ENCODE data around the gene AGAP2. TPM values are rescaled to one million over a fixed set of nuclear protein-coding genes. Genes with fewer than 3 reads are reported as not detected.
"Not testable (repeated sequence)": the region's sequence is repeated elsewhere in the genome, so short reads cannot be mapped to it uniquely, and the experiment has no call there.

The AGAP2 gene
- total and polyA plus RNA-seq, 8 donors, result 0.31 to 5.8 (median 0.54) TPM

DNA sequence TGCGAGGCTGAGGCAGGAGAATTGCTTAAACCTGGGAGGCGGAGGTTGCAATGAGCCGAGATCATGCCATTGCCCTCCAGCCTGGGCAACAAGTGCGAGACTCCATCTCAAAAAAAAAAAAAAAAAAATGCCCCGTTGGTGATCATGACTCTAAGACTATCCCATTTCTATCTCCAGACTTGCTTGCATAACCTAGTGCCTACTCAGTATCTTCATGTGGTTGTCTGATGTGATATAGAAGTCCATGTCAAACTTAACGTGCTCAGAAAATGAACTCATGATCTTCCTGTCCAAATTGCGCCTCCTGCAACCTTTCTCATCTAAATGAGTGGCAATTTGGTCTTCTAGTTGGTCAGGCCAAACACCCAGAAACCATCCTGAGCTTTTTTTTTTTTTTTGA, 39.4 kb upstream of the AGAP2 start:
- TF ChIP-seq, protein P1, sequence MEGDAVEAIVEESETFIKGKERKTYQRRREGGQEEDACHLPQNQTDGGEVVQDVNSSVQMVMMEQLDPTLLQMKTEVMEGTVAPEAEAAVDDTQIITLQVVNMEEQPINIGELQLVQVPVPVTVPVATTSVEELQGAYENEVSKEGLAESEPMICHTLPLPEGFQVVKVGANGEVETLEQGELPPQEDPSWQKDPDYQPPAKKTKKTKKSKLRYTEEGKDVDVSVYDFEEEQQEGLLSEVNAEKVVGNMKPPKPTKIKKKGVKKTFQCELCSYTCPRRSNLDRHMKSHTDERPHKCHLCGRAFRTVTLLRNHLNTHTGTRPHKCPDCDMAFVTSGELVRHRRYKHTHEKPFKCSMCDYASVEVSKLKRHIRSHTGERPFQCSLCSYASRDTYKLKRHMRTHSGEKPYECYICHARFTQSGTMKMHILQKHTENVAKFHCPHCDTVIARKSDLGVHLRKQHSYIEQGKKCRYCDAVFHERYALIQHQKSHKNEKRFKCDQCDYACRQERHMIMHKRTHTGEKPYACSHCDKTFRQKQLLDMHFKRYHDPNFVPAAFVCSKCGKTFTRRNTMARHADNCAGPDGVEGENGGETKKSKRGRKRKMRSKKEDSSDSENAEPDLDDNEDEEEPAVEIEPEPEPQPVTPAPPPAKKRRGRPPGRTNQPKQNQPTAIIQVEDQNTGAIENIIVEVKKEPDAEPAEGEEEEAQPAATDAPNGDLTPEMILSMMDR (IDR thresholded peaks at IDR 0.05), result no peak
- Histone ChIP-seq H3K9me3 (no peaks in the 10 kb centered on the region), H3K27ac (no peak overlapping the region), H3K27me3 (no peaks in the 10 kb centered on the region), H3K4me1 (peaks cover 0 to 41% of the 10 kb centered on the region in 2 donors), H3K4me3 (no peak overlapping the region), H3K36me3 (peaks cover 0 to 5% of the 10 kb centered on the region in 2 donors)
- DNase-seq, result no peak
- intact Hi-C loops (cut with DNase I), result no loop called here
- ATAC-seq, result no peak

DNA sequence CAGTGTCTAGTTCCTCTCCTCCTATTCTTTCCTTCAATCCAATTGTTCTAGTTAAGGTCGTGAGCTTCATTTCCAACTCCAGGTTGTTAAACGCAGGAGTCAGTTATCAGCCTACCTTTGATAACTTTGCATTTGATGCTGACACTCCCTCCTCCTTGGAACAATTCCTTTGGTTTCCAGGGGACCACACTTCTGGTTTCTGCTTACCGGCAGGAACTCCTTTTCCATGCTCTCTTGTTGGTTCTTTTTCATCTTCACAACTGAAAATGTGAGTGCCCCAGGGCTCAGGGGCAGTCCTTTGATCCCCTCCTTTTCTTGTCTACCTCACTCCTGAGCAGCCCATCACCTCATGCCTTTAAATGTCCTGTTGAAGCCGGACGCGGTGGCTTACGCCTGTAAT, 38.8 kb upstream of the AGAP2 start:
- H3K27me3 ChIP-seq, result no peaks in the 10 kb centered on the region
- H3K4me1 ChIP-seq, result peaks cover 0 to 44% of the 10 kb centered on the region in 2 donors
- TF ChIP-seq, protein P1 (IDR thresholded peaks at IDR 0.05), result no peak
- H3K9me3 ChIP-seq, result no peaks in the 10 kb centered on the region
- peaks cover 0 to 5% of the 10 kb centered on the region in 2 donors for H3K36me3 ChIP-seq
- no peak for DNase-seq
- intact Hi-C loops (cut with DNase I), result no loop called here
- no peak overlapping the region for H3K4me3 ChIP-seq
- no peak overlapping the region for H3K27ac ChIP-seq
- ATAC-seq, result no peak

DNA sequence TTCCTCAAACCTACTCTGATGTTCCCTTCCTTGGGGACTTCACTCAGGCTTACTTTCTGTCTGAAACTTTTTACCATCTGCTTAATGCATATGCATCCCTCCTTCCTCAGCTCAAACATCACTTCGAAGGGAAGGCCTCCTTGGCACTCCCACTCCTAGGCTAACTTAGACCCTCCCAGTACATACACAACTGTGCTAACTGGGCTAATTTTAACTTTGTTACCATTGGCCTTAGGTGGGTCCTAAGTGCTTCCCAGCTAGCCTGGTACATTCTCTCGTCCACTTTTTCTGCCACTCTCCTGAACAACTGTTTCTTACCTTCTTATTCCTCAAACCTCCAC, 37.7 kb upstream of the AGAP2 start:
- no peak for ATAC-seq
- no peaks in the 10 kb centered on the region for H3K27me3 ChIP-seq
- DNase-seq, result no peak
- H3K9me3 ChIP-seq, result no peaks in the 10 kb centered on the region
- H3K4me1 ChIP-seq, result peaks cover 4 to 40% of the 10 kb centered on the region in 2 donors
- TF ChIP-seq, protein P1 (IDR thresholded peaks at IDR 0.05), result no peak
- no peak overlapping the region for H3K27ac ChIP-seq
- intact Hi-C loops (cut with DNase I), result no loop called here
- no peak overlapping the region for H3K4me3 ChIP-seq
- H3K36me3 ChIP-seq, result peaks cover 0 to 5% of the 10 kb centered on the region in 2 donors

DNA sequence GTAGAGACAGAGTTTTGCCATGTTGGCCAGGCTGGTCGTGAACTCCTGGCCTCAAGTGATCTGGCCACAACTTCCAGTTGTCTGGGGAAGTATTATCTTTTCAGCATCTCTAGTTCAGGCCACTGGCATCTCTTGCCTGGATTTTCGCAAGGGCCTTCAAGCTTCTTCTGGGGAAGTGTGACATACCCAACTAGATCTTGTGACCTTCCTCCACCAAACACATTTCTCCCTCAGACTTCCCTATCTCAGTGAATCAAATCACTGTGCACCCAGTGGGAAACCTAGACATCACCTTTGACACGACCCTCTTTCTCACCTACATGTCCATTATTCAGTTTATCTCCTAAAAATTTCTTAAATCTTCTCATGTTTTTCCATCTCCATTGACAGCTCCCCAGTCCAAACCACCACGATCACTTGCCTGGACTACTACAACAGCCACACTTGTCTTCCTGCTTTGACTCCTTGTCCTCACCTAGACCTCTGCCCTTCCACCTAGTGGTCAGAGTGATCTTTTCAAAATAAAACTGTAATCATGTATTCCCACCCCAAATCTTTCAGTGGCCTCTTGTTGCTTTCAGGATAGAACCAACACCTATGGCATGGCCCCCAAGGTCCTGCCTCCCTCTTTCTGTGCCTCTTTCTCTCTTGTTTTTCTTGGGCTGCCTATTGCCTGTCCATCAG, 37.2 kb upstream of the AGAP2 start:
- intact Hi-C loops (cut with DNase I), result no loop called here
- no peak for DNase-seq
- Histone ChIP-seq H3K27ac (no peak overlapping the region), H3K4me3 (no peak overlapping the region), H3K27me3 (no peaks in the 10 kb centered on the region), H3K4me1 (peaks cover 5 to 40% of the 10 kb centered on the region in 2 donors), H3K36me3 (peaks cover 0 to 3% of the 10 kb centered on the region in 2 donors), H3K9me3 (no peaks in the 10 kb centered on the region)
- TF ChIP-seq, protein P1 (IDR thresholded peaks at IDR 0.05), result no peak
- no peak for ATAC-seq

DNA sequence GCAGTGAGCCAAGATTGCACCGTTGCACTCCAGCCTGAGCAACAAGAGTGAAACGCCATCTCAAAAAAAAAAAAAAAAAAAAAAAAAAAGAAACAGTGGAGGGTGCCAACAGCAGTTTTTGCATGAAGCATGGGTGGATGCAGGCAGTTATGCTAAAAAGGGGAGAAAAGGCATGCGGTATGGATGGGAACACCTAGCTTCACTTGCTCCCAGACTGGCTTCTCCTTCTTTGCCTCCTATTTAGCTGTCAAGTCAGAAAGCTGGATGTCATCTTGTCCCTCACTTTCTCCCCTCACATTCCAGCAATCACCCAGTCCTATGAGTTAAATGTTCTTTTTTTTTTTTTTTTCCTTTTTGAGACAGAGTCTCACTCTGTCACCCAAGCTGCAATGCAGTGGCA, 36.5 kb upstream of the AGAP2 start:
- no peak for ATAC-seq
- TF ChIP-seq, protein P1 (IDR thresholded peaks at IDR 0.05), result no peak
- peaks cover 0 to 8% of the 10 kb centered on the region in 2 donors for H3K36me3 ChIP-seq
- peaks cover 5 to 44% of the 10 kb centered on the region in 2 donors for H3K4me1 ChIP-seq
- H3K27me3 ChIP-seq, result no peaks in the 10 kb centered on the region
- intact Hi-C loops (cut with DNase I), result no loop called here
- H3K27ac ChIP-seq, result no peak overlapping the region
- H3K9me3 ChIP-seq, result no peaks in the 10 kb centered on the region
- no peak overlapping the region for H3K4me3 ChIP-seq
- no peak for DNase-seq

DNA sequence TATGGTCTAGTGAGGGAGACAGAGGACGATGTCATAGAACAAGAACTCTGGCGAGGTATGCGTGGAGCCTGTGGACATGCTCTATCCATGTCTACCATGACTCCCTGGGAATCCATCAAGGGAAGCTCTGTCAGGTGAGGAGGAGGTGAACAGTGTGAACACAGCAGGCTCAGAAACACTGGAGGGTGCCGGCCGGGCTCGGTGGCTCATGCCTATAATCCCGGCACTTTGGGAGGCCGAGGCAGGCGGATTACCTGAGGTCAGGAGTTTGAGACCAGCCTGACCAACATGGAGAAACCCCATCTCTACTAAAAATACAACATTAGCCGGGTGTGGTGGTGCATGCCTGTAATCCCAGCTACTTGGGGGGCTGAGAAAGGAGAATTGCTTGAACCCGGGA, 36.1 kb upstream of the AGAP2 start:
- H3K4me3 ChIP-seq; DNase-seq; ATAC-seq; H3K9me3 ChIP-seq; H3K27ac ChIP-seq; H3K27me3 ChIP-seq; intact Hi-C loops (cut with DNase I): not testable (repeated sequence)
- H3K36me3 ChIP-seq, result peaks cover 0 to 12% of the 10 kb centered on the region in 2 donors
- H3K4me1 ChIP-seq, result peaks cover 5 to 44% of the 10 kb centered on the region in 2 donors

Measured in left lung (tissue), 10 donors.